Measurements from ENCODE around the gene CAVIN4. TPM values are rescaled to one million over a fixed set of nuclear protein-coding genes. Genes with fewer than 3 reads are reported as not detected.

The CAVIN4 gene
- total and polyA plus RNA-seq, 2 of the 13 experiments (the other 11 are each of a cell fraction or from before 2014, with no cell fraction given) = 0.54 to 1.00 TPM

DNA sequence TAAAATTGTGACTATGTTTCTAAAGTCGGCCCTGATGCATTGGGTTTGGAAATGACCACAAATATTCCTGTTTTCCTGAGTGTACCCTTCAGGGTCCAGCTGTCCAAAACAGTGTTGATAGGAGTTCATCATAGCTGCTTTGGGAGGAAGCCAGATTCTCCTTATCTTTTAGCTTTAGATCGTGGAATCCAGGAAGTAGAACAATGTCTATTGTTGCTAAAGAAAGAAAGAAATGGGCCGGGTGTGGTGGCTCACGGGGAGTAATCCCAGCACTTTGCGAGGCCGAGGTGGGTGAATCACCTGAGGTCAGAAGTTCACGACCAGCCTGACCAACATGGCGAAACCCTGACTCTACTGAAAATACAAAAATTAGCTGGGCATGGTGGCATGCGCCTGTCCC is 9.5 kb downstream of the CAVIN4 start (continued):
- no peak for TF ChIP-seq ZNF335 (CRISPR knock-in tag; IDR thresholded peaks at IDR 0.05)
- no peak for TF ChIP-seq ZSCAN9 (CRISPR knock-in tag; IDR thresholded peaks at IDR 0.05; ENCODE audit: borderline replicate concordance)
- no peak for TF ChIP-seq RAD21 (CRISPR knock-in tag; IDR thresholded peaks at IDR 0.05)
- TF ChIP-seq ZNF326 (CRISPR knock-in tag; IDR thresholded peaks at IDR 0.05; ENCODE audit: borderline replicate concordance) = no peak
- TF ChIP-seq REXO4 (CRISPR knock-in tag; IDR thresholded peaks at IDR 0.05; ENCODE audit: borderline replicate concordance) = no peak
- TF ChIP-seq CENPX (CRISPR knock-in tag; IDR thresholded peaks at IDR 0.05) = no peak
- no peak for TF ChIP-seq IRX3 (CRISPR knock-in tag; IDR thresholded peaks at IDR 0.05; ENCODE audit: borderline replicate concordance, low read depth)

DNA sequence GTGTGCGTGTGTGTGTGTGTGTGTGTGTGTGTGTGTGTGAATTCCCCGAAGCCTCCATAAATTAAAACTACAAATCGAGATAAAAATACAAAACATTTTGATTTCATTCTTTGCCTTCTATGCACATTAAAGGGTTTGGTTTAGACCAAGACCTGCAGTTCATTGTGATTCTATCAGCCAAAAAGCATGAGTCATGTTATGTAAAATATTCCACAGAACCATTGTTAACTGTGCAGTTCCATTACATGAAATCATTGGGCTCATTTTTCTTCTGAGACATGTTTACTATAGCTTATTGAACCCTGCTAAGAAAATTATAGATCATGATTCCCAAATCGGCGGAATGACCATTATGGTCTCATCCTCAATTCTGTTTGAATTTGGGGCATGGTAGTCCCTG is 11.7 kb downstream of the CAVIN4 start:
- H2AFZ ChIP-seq (ENCODE audit: low read length) = no peak overlapping the region
- H4K20me1 ChIP-seq (ENCODE audit: insufficient read depth, low read length) = no peaks in the 10 kb centered on the region
- no peak overlapping the region for H3K4me3 ChIP-seq (replicated peaks in 1 of 3; ENCODE audit: insufficient read depth in 1 of 3, low read depth in 2 of 3, low read length in 3 of 3)
- BruUV-seq (replicated peaks) = no TSS peak
- H3K36me3 ChIP-seq (replicated peaks in 1 of 2; ENCODE audit: control insufficient read depth in 1 of 2, insufficient read depth in 2 of 2, low read length in 2 of 2) = no peaks in the 10 kb centered on the region
- intact Hi-C loops (cut with micrococcal nuclease; ENCODE audit: unreplicated experiment) = no loop called here
- H3K9ac ChIP-seq (ENCODE audit: insufficient read depth, low read depth, low read length) = no peak overlapping the region
- no peaks in the 10 kb centered on the region for H3K79me2 ChIP-seq (ENCODE audit: insufficient read depth, low read length)
- no peak for DNase-seq (ENCODE audit: low spot score)
- no peaks in the 10 kb centered on the region for H3K27me3 ChIP-seq (ENCODE audit: control insufficient read depth in 1 of 2, insufficient read depth in 2 of 2, low read length in 2 of 2)
- no peak overlapping the region for H3K27ac ChIP-seq (ENCODE audit: extremely low read length, insufficient read depth, low read length)
- in situ Hi-C loops (cut with HindIII; ENCODE audit: extremely low pct_ligation_motif_present, low pct_unique_long_range_greater_than_20kb) = loop anchor here (25.0 kb wide), 2 partner anchors 552 to 1427 kb away; no protein-coding TSS in a partner anchor
- POLR2A ChIA-PET = no interaction called here
- CTCF ChIA-PET (ENCODE audit: low intra/inter-chr PET ratio, low total read pairs) = no interaction called here
- no peak overlapping the region for H3K4me2 ChIP-seq (ENCODE audit: low read depth, low read length)
- ATAC-seq = no peak
- WGBS (ENCODE audit: low lambda C conversion rate) = 32% methylated on average over 5 of the region's 5 CpGs
- H3K4me1 ChIP-seq (ENCODE audit: insufficient read depth, low read length) = peaks cover 18% of the 10 kb centered on the region
- no peaks in the 10 kb centered on the region for H3K9me3 ChIP-seq (ENCODE audit: low read length)
- no peak for FAIRE-seq
- TF ChIP-seq, protein P1, sequence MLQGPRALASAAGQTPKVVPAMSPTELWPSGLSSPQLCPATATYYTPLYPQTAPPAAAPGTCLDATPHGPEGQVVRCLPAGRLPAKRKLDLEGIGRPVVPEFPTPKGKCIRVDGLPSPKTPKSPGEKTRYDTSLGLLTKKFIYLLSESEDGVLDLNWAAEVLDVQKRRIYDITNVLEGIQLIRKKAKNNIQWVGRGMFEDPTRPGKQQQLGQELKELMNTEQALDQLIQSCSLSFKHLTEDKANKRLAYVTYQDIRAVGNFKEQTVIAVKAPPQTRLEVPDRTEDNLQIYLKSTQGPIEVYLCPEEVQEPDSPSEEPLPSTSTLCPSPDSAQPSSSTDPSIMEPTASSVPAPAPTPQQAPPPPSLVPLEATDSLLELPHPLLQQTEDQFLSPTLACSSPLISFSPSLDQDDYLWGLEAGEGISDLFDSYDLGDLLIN (CRISPR knock-in tag; IDR thresholded peaks at IDR 0.05; ENCODE audit: borderline replicate concordance) = no peak
- TF ChIP-seq PHF21A (CRISPR knock-in tag; IDR thresholded peaks at IDR 0.05) (no peak), SMAD3 (CRISPR knock-in tag; IDR thresholded peaks at IDR 0.05) (no peak), EEA1 (CRISPR knock-in tag; IDR thresholded peaks at IDR 0.05; ENCODE audit: borderline replicate concordance) (no peak), ZNF296 (CRISPR knock-in tag; conservative IDR thresholded peaks at IDR 0.05) (no peak), MYC (CRISPR knock-in tag; IDR thresholded peaks at IDR 0.05; ENCODE audit: borderline replicate concordance) (no peak), ZBTB20 (CRISPR knock-in tag; IDR thresholded peaks at IDR 0.05; ENCODE audit: borderline replicate concordance, low read depth) (no peak), PHF8 (CRISPR knock-in tag; IDR thresholded peaks at IDR 0.05) (no peak), NCOR1 (IDR thresholded peaks at IDR 0.05; ENCODE audit: borderline replicate concordance, low read length) (no peak), ATF1 (CRISPR knock-in tag; IDR thresholded peaks at IDR 0.05) (no peak), MAFG (CRISPR knock-in tag; IDR thresholded peaks at IDR 0.05) (no peak), TOE1 (CRISPR knock-in tag; IDR thresholded peaks at IDR 0.05) (no peak), STAG1 (CRISPR knock-in tag; IDR thresholded peaks at IDR 0.05) (no peak), SP2 (CRISPR knock-in tag; IDR thresholded peaks at IDR 0.05) (no peak), SIN3B (IDR thresholded peaks at IDR 0.05; ENCODE audit: low read length) (no peak), ZIK1 (CRISPR knock-in tag; IDR thresholded peaks at IDR 0.05; ENCODE audit: borderline replicate concordance, low read depth) (no peak)
- TF ChIP-seq, protein P2, sequence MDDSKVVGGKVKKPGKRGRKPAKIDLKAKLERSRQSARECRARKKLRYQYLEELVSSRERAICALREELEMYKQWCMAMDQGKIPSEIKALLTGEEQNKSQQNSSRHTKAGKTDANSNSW (CRISPR knock-in tag; IDR thresholded peaks at IDR 0.05; ENCODE audit: borderline replicate concordance) = no peak

All from HepG2 (cell line).